Neutrophil (primary cell): Measurements from ENCODE around the gene GADD45G.

Experiments
- H3K27ac ChIP-seq: fragments of 200-600 bp; sonication (generic); 2 replicates; pipeline ENCODE4 v1.5.1; 2016; ENCODE audit warnings: mild to moderate bottlenecking, moderate library complexity
- H3K27me3 ChIP-seq: fragments of 200-600 bp; sonication (generic); 2 replicates; pipeline ENCODE4 v1.6.0; 2016; ENCODE audit warnings: mild to moderate bottlenecking
- H3K36me3 ChIP-seq: fragments of 200-600 bp; sonication (generic); 2 replicates; pipeline ENCODE4 v1.5.1; 2017
- H3K4me1 ChIP-seq, 2 experiments: fragments of 200-600 bp in 1 of 2; sonication (generic) in 1 of 2; 1 replicate in 1 of 2; 2 replicates in 1 of 2; pipeline versions ENCODE4 v1.5.1 to v1.6.1; 2013 to 2016; ENCODE audit warnings: low read depth in 1 of 2, low read length in 1 of 2, mild to moderate bottlenecking in 1 of 2, moderate library complexity in 1 of 2; ENCODE audit not compliant: control insufficient read depth in 1 of 2, insufficient read depth in 1 of 2
- H3K4me3 ChIP-seq, 2 experiments: fragments of 200-600 bp in 1 of 2; sonication (generic) in 1 of 2; 1 replicate in 1 of 2; 2 replicates in 1 of 2; pipeline ENCODE4 v1.5.1; 2013 to 2016; ENCODE audit warnings: low read depth in 1 of 2, low read length in 1 of 2, mild to moderate bottlenecking in 1 of 2, moderate library complexity in 1 of 2
- H3K9me3 ChIP-seq: fragments of 200-600 bp; sonication (generic); 2 replicates; pipeline ENCODE4 v1.5.1; 2016
- TF ChIP-seq, protein P1 (sequence below): fragments of 200-600 bp; sonication (generic); IDR thresholded peaks from 2 replicates; pipeline ENCODE4 v1.5.1; 2016; ENCODE audit warnings: antibody characterized with exemption

Gene GADD45G

DNA sequence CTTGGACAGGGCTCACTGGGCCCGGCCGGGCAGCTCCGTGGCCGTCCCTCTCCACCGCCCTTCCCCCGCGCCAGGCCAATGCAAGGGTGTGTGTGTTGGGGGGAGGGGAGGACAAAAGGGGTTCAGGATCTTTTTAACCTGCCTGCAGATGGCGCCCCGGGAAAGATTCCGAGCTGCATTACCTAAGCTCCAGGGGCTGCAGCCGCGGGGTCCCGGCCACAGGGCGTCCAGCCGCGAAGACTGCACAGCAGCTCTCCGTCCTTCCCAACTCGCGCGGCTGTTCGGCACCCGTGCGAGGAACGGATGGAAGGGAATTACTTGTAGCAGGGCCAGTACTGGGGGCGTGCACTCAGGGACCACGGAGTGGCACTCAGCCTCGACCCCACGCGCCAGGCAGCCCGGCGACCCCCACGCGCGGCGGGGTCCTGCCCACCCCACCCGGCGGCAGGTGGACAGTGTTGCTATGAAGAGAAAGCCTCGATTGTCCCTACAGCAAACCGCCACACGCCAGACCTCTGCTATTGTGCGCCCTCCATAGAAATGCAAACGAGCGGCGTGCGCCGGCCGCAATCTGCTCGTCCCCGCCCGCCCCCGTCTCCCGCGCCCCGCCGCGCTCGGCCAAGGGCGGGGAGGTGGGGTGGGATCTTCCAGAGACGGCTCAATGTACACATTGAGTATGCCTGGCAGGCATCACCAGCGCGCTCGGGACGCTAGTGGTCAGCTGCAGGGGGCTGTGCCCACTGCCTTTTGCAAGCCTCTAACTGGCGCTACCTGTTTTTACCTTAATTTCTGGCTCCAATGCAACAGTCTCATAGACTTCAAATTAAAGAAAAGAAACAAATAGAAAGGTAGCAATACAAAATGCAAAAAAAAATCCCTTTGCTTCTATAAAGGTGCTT, 796 bp upstream of the GADD45G start:
- Histone ChIP-seq H3K27ac (peak overlapping the region; percentile 88), H3K36me3 (no peaks in the 10 kb centered on the region), H3K9me3 (no peaks in the 10 kb centered on the region), H3K4me3 (peak overlapping the region; percentile 89 to 90), H3K4me1 (peaks cover 37 to 46% of the 10 kb centered on the region in 2 experiments), H3K27me3 (no peaks in the 10 kb centered on the region)
- TF ChIP-seq, protein P1, sequence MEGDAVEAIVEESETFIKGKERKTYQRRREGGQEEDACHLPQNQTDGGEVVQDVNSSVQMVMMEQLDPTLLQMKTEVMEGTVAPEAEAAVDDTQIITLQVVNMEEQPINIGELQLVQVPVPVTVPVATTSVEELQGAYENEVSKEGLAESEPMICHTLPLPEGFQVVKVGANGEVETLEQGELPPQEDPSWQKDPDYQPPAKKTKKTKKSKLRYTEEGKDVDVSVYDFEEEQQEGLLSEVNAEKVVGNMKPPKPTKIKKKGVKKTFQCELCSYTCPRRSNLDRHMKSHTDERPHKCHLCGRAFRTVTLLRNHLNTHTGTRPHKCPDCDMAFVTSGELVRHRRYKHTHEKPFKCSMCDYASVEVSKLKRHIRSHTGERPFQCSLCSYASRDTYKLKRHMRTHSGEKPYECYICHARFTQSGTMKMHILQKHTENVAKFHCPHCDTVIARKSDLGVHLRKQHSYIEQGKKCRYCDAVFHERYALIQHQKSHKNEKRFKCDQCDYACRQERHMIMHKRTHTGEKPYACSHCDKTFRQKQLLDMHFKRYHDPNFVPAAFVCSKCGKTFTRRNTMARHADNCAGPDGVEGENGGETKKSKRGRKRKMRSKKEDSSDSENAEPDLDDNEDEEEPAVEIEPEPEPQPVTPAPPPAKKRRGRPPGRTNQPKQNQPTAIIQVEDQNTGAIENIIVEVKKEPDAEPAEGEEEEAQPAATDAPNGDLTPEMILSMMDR, result no peak

DNA sequence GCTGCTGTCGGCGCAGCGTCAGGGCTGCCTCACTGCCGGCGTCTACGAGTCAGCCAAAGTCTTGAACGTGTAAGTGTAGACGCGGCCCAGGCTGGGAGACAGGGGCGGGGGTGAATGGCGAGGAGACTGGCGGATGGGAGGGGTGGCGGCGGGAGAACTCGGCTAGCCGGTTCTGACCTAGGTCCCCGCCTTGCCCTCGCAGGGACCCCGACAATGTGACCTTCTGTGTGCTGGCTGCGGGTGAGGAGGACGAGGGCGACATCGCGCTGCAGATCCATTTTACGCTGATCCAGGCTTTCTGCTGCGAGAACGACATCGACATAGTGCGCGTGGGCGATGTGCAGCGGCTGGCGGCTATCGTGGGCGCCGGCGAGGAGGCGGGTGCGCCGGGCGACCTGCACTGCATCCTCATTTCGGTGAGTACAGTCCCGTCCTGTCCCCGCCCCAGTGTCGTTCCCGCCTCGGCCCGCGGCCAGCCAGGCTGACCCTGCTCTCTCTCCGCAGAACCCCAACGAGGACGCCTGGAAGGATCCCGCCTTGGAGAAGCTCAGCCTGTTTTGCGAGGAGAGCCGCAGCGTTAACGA, 745 bp downstream of the GADD45G start:
- H3K4me3 ChIP-seq, result peak overlapping the region; percentile 89 to 90
- no peaks in the 10 kb centered on the region for H3K36me3 ChIP-seq
- TF ChIP-seq, protein P1, result no peak
- H3K4me1 ChIP-seq, result peaks cover 40 to 52% of the 10 kb centered on the region in 2 experiments
- no peaks in the 10 kb centered on the region for H3K27me3 ChIP-seq
- H3K9me3 ChIP-seq, result no peaks in the 10 kb centered on the region
- H3K27ac ChIP-seq, result peak overlapping the region; percentile 88

DNA sequence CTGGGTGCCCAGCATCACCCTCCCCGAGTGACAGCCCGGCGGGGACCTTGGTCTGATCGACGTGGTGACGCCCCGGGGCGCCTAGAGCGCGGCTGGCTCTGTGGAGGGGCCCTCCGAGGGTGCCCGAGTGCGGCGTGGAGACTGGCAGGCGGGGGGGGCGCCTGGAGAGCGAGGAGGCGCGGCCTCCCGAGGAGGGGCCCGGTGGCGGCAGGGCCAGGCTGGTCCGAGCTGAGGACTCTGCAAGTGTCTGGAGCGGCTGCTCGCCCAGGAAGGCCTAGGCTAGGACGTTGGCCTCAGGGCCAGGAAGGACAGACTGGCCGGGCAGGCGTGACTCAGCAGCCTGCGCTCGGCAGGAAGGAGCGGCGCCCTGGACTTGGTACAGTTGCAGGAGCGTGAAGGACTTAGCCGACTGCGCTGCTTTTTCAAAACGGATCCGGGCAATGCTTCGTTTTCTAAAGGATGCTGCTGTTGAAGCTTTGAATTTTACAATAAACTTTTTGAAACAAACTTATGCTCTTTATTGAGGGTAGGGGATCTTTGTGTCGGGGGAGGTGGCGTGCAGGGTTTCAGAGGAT, 1.3 kb downstream of the GADD45G start:
- Histone ChIP-seq H3K27ac (peak overlapping the region; percentile 88), H3K9me3 (no peaks in the 10 kb centered on the region), H3K4me1 (peaks cover 40 to 52% of the 10 kb centered on the region in 2 experiments), H3K27me3 (no peaks in the 10 kb centered on the region), H3K4me3 (peak overlapping the region; percentile 89 to 90), H3K36me3 (no peaks in the 10 kb centered on the region)
- TF ChIP-seq, protein P1, result no peak

DNA sequence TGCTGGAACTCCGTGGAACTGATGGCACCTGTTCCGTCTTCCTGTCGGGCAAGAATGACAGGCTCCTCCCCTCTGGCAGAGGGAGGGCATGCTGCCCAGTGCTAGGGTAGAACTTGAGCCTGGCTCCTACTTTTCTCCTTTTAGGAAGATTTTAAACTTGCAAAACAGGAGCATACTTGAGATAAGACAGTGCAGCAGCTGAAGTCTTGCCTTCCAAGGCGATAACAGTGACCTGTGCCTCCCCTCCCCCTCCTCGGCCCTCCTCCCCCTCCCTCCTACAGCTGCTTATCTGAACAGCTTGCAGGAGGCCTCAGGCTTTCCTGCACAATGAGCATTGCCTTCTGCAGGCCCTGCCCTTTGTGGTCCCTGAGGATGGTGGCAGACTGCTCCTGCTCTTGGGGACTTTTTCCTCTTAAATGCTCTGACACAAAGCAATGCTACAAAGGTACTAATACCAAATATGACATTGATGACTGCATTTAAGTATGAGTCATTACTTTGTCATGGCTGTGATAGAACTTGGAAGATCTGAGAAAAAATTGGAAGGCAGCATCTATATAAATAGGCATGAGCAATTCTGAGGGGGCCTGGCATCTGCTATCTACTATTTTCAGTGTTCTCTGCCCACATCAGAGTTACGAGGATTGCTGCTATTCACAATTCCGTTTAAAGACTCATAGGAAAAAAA, 2.0 kb downstream of the GADD45G start:
- no peaks in the 10 kb centered on the region for H3K27me3 ChIP-seq
- no peaks in the 10 kb centered on the region for H3K9me3 ChIP-seq
- H3K4me3 ChIP-seq, result peak overlapping the region; percentile 89 to 90
- H3K36me3 ChIP-seq, result no peaks in the 10 kb centered on the region
- H3K4me1 ChIP-seq, result peaks cover 40 to 52% of the 10 kb centered on the region in 2 experiments
- TF ChIP-seq, protein P1, result no peak
- H3K27ac ChIP-seq, result peak overlapping the region; percentile 88

DNA sequence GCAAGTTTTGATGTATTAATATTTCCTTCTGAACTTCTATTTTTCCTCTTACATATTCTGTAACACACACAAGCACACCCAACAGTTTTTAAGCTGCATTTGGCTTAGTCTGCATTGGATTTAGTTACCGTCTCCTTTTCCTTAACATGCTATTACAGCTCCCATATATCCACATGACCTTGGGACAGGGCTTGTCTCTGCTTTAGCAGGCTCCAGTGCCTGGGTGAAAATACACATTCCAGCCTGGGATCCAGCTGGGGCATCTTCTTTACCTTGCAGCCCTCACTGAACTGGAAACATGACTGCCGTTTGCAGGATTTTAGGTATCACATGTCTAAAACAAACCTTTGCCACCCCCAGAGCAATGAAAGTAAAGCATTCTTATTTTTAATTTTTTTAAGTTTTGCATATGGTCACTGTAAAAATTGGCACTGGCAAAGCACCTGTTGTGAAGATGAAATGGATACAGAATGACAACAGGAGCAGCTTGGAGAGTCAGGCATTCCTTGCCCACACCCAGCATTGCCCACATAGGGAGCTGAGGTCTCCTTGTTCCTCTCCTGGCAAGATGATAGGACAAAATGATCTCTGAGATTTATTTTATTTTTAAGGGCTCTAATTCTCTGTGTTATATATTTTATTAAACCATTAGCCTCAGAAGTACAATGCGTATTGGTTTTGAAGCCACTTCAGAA, 4.0 kb downstream of the GADD45G start:
- no peaks in the 10 kb centered on the region for H3K27me3 ChIP-seq
- no peak overlapping the region for H3K27ac ChIP-seq
- H3K4me1 ChIP-seq, result peaks cover 31 to 42% of the 10 kb centered on the region in 2 experiments
- TF ChIP-seq, protein P1, result no peak
- H3K4me3 ChIP-seq, result no peak overlapping the region
- no peaks in the 10 kb centered on the region for H3K9me3 ChIP-seq
- no peaks in the 10 kb centered on the region for H3K36me3 ChIP-seq
